Gastrocnemius medialis (tissue), 4 donors: ENCODE measurements around the gene ABO. TPM values are rescaled to one million over a fixed set of nuclear protein-coding genes. Genes with fewer than 3 reads are reported as not detected.
"Not testable (repeated sequence)": the region's sequence is repeated elsewhere in the genome, so short reads cannot be mapped to it uniquely, and the experiment has no call there.

ENCODE experiments used
- ATAC-seq, 2 donors: fragments of 150-250 bp; one replicate each; pipeline ENCODE4 v1.9.1; 2016
- DNase-seq, 2 donors: peaks; one replicate each; pipeline ENCODE4 v3.0.0-alpha.2; 2019
- H3K27ac ChIP-seq, 4 donors: fragments of 200-600 bp; sonication (generic); 1 replicate in 1 of 4; 2 replicates in 3 of 4; pipeline ENCODE4 v1.5.1; 2016 to 2018; ENCODE audit warnings: mild to moderate bottlenecking in 2 of 4, moderate library complexity in 1 of 4
- H3K27me3 ChIP-seq, 3 donors: fragments of 200-600 bp; sonication (generic) in 2 of 3; 1 replicate in 1 of 3; 2 replicates in 2 of 3; pipeline versions ENCODE4 v1.5.1 to v1.6.0; 2016 to 2019; ENCODE audit warnings: mild to moderate bottlenecking in 1 of 3, moderate library complexity in 1 of 3
- H3K36me3 ChIP-seq, 2 donors: fragments of 200-600 bp; sonication (generic) in 1 of 2; one replicate each; pipeline ENCODE4 v1.5.1; 2017 to 2018
- H3K4me1 ChIP-seq, 2 donors: fragments of 200-600 bp; sonication (generic) in 1 of 2; one replicate each; pipeline ENCODE4 v1.5.1; 2016 to 2017; ENCODE audit warnings: mild to moderate bottlenecking in 2 of 2
- H3K4me3 ChIP-seq, 4 donors: fragments of 200-600 bp; sonication (generic) in 3 of 4; 1 replicate in 1 of 4; 2 replicates in 3 of 4; pipeline ENCODE4 v1.5.1; 2016 to 2019; ENCODE audit warnings: mild to moderate bottlenecking in 2 of 4
- H3K9me3 ChIP-seq, 3 donors: fragments of 200-600 bp; sonication (generic) in 2 of 3; 1 replicate in 1 of 3; 2 replicates in 2 of 3; pipeline ENCODE4 v1.5.1; 2016 to 2019
- POLR2A ChIP-seq, 2 donors: fragments of 450-650 bp; IDR thresholded peaks; one replicate each; pipeline ENCODE4 v1.6.1; 2017; ENCODE audit warnings: antibody characterized with exemption in 2 of 2, mild to moderate bottlenecking in 2 of 2, moderate library complexity in 2 of 2
- in situ Hi-C, 4 donors: fragments of 200-750 bp; cut with MboI; loops; one replicate each; pipeline versions ENCODE4 v1.15.0 to v1.8.0; 2017; ENCODE audit warnings: low sequenced_read_pairs in 4 of 4
- intact Hi-C: fragments of 100-400 bp; cut with DNase I; formaldehyde crosslinking; loops from one replicate; pipeline ENCODE4 v1.15.1; 2023; ENCODE audit warnings: low total_unique reads
- total RNA-seq, 4 donors: library from RNA; depleted of rRNA; stranded (reverse); fragments of >200 nt; gene quantifications; one replicate each; pipeline versions ENCODE4 v1.1.0 to v1.2.3, GENCODE V29; 2016
- TF ChIP-seq, protein P1 (sequence below), 5 experiments: fragments of 450-650 bp in 3 of 5; fragments of 200-600 bp in 2 of 5; sonication (generic) in 2 of 5; IDR thresholded peaks in 4 of 5; conservative IDR thresholded peaks in 1 of 5; 1 replicate in 4 of 5; 2 replicates in 1 of 5; pipeline ENCODE4 v1.5.1; 2016 to 2019; ENCODE audit warnings: antibody characterized with exemption in 5 of 5, mild to moderate bottlenecking in 3 of 5, moderate library complexity in 3 of 5

Gene ABO
- total RNA-seq, 4 donors from 2014 or later, result 0.24 to 2.4 (median 0.44) TPM; not detected in 1

DNA sequence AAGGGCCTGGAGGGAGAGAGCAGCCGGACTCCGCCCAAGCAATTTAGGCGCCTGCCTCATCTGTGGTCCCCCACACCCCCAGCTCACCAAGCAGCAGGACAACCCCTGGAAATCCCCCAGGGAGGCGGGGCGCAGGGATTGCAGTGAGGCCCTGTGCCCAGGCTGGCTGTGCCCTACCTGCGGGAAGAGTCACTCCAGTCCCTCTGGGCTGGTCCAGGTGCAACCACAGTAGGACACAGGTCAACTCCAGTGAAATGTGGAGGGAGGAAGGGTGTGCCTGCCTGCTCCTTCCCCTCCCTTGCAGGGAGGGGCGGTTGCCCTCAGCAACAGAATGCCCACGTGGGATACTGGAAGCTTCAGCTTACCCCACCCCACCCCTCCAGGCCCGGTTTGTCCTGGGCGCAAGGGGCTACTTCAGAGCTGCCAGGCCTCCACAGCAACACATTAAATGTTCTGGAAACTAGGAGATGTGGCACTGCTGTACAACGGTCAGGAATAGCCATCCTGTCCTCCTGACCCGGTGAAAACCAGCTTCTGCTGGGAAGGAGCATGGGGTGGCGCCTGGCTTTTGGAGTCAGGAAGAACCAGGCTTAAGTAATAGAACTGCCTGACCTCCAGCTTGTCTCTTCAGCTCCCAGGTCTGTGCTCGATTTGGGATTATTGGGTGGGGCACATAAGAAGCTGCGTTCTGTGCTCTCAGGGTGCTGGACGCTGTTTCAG lies 22.5 kb downstream of the ABO start:
- in situ Hi-C loops, result no loop called here
- no peak overlapping the region for H3K27ac ChIP-seq
- ATAC-seq (no peak), DNase-seq (no peak)
- TF ChIP-seq, protein P1, sequence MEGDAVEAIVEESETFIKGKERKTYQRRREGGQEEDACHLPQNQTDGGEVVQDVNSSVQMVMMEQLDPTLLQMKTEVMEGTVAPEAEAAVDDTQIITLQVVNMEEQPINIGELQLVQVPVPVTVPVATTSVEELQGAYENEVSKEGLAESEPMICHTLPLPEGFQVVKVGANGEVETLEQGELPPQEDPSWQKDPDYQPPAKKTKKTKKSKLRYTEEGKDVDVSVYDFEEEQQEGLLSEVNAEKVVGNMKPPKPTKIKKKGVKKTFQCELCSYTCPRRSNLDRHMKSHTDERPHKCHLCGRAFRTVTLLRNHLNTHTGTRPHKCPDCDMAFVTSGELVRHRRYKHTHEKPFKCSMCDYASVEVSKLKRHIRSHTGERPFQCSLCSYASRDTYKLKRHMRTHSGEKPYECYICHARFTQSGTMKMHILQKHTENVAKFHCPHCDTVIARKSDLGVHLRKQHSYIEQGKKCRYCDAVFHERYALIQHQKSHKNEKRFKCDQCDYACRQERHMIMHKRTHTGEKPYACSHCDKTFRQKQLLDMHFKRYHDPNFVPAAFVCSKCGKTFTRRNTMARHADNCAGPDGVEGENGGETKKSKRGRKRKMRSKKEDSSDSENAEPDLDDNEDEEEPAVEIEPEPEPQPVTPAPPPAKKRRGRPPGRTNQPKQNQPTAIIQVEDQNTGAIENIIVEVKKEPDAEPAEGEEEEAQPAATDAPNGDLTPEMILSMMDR (IDR thresholded peaks at IDR 0.05 in 4 of 5, conservative IDR thresholded peaks at IDR 0.05 in 1 of 5), result no peak
- TF ChIP-seq POLR2A (IDR thresholded peaks at IDR 0.05), result no peak
- H3K4me3 ChIP-seq, result no peak overlapping the region
- H3K27me3 ChIP-seq, result peaks cover 0 to 9% (median 0%) of the 10 kb centered on the region in 3 donors
- H3K9me3 ChIP-seq, result no peaks in the 10 kb centered on the region
- no peaks in the 10 kb centered on the region for H3K36me3 ChIP-seq
- intact Hi-C loops, result no loop called here
- H3K4me1 ChIP-seq, result no peaks in the 10 kb centered on the region

DNA sequence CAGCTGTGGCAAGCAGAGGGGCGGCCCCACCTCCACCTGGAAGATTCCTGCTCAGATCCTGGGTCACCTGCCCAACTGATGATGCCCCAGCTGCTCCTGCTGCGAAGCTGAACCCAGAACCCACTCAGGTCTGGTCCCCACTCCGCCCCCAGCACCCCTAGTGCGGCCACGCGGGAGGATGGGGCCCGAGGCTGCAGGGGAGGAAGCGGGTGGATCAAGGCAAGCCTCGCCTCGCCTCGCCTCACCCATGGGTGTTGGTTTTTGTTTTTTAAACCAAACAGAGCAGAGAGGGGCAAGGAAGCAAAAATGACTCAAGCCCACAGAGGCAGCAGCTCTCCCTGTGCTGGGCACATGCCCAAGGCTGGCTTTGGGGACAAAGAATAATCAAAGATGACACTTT lies 23.2 kb downstream of the ABO start:
- ATAC-seq, result no peak
- no peak for DNase-seq
- Histone ChIP-seq H3K27ac (no peak overlapping the region), H3K27me3 (peaks cover 3 to 9% (median 5%) of the 10 kb centered on the region in 3 donors), H3K9me3 (no peaks in the 10 kb centered on the region), H3K36me3 (no peaks in the 10 kb centered on the region), H3K4me1 (no peaks in the 10 kb centered on the region), H3K4me3 (no peak overlapping the region)
- TF ChIP-seq, protein P1 (IDR thresholded peaks at IDR 0.05 in 4 of 5, conservative IDR thresholded peaks at IDR 0.05 in 1 of 5), result no peak
- no peak for TF ChIP-seq POLR2A (IDR thresholded peaks at IDR 0.05)
- in situ Hi-C loops, result no loop called here
- intact Hi-C loops, result no loop called here

DNA sequence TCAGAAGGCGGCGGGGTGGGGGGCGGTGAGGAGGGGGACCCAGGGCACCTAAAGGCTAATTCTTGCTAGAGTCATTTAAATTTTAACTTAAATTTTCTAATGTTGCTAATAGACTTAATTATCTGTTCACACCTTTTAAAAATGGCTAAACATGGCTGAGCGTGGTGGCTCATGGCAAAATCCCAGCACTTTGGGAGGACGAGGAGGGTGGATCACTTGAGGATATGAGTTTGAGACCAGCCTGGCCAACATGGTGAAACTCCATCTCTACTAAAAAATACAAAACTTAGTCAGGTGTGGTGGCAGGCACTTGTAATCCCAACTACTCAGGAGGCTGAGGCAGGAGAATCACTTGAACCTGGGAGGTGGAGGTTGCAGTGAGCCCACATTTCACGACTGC lies 23.8 kb downstream of the ABO start:
- H3K36me3 ChIP-seq, intact Hi-C loops, H3K4me3 ChIP-seq, H3K9me3 ChIP-seq, H3K4me1 ChIP-seq, ATAC-seq, DNase-seq, in situ Hi-C loops, H3K27me3 ChIP-seq, H3K27ac ChIP-seq: not testable (repeated sequence)

DNA sequence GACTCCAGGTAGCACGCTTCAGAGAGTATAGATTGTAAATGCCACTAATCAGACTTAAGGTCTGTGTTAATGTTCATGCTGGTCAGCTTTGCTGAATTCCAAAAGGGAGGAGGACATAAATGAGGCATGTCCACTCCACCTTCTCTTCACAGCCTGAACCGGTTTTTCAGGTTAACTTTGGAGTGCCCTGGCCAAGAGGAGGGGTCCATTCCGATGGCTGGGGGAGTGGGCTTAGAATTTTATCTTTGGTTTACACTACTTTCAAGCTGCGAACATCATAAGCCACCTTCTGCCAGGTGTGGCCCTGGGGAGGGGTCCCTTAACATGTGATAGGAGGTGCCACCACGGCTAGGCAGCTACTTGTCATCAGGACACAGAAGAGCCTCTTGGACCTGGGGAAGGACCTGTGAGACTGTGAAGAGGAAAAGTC lies 24.2 kb downstream of the ABO start:
- intact Hi-C loops (no loop called here), in situ Hi-C loops (no loop called here)
- no peak overlapping the region for H3K4me3 ChIP-seq
- ATAC-seq (no peak), DNase-seq (no peak)
- no peaks in the 10 kb centered on the region for H3K9me3 ChIP-seq
- H3K27ac ChIP-seq, result no peak overlapping the region
- no peaks in the 10 kb centered on the region for H3K4me1 ChIP-seq
- peaks cover 3 to 9% (median 6%) of the 10 kb centered on the region in 3 donors for H3K27me3 ChIP-seq
- no peak for TF ChIP-seq POLR2A (IDR thresholded peaks at IDR 0.05)
- TF ChIP-seq, protein P1 (IDR thresholded peaks at IDR 0.05 in 4 of 5, conservative IDR thresholded peaks at IDR 0.05 in 1 of 5), result no peak
- no peaks in the 10 kb centered on the region for H3K36me3 ChIP-seq

DNA sequence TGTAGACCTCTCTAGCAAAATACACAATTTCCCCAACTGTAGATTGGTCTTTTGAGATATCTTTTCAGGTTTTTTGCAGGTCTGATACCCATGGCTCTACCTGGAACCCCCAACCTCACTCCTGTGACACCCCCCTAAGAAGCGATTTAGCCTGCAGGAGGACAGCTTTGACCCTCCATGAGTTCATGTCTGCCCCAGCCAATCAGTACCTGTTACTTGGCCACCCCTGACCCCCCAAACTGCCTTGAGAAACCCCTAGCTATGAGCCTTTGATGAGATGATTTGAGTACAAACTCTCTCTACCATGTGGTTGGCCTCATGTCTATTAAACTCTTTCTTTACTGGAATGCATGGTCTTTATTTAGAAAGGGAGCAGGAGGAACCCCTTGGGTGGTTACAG lies 25.7 kb downstream of the ABO start:
- intact Hi-C loops, result no loop called here
- H3K27me3 ChIP-seq, result peaks cover 3 to 6% (median 6%) of the 10 kb centered on the region in 3 donors
- H3K4me3 ChIP-seq, result no peak overlapping the region
- TF ChIP-seq, protein P1 (IDR thresholded peaks at IDR 0.05 in 4 of 5, conservative IDR thresholded peaks at IDR 0.05 in 1 of 5), result no peak
- no peak for TF ChIP-seq POLR2A (IDR thresholded peaks at IDR 0.05)
- H3K4me1 ChIP-seq, result no peaks in the 10 kb centered on the region
- in situ Hi-C loops, result no loop called here
- H3K27ac ChIP-seq, result no peak overlapping the region
- ATAC-seq (no peak), DNase-seq (no peak)
- H3K36me3 ChIP-seq, result no peaks in the 10 kb centered on the region
- H3K9me3 ChIP-seq, result no peaks in the 10 kb centered on the region
